Prostate gland (tissue), 2 donors: Measurements from ENCODE around the gene SCN2A. TPM values are rescaled to one million over a fixed set of nuclear protein-coding genes. Genes with fewer than 3 reads are reported as not detected.

Experiments
- DNase-seq: peaks from one replicate; pipeline ENCODE4 v3.0.0-alpha.2; 2019; ENCODE audit warnings: low spot score
- H3K27ac ChIP-seq, 2 donors: fragments of 200-600 bp; sonication (generic); 2 replicates each; pipeline ENCODE4 v1.5.1; 2017 to 2019
- H3K27me3 ChIP-seq: fragments of 200-600 bp; sonication (generic); replicated peaks from 2 replicates; pipeline ENCODE4 v1.5.1; 2019; ENCODE audit not compliant: insufficient read depth
- H3K36me3 ChIP-seq, 2 donors: fragments of 200-600 bp; sonication (generic); 1 replicate in 1 of 2; 2 replicates in 1 of 2; pipeline versions ENCODE4 v1.5.1 to v1.8.1; 2017 to 2019
- H3K4me1 ChIP-seq: fragments of 200-600 bp; sonication (generic); replicated peaks from 2 replicates; pipeline ENCODE4 v1.5.1; 2019
- H3K4me3 ChIP-seq, 2 donors: fragments of 200-600 bp; sonication (generic); 2 replicates each; pipeline ENCODE4 v1.5.1; 2017 to 2019
- H3K9me3 ChIP-seq: fragments of 200-600 bp; sonication (generic); 2 replicates; pipeline ENCODE4 v1.5.1; 2017
- POLR2A ChIP-seq: fragments of 450-650 bp; IDR thresholded peaks from one replicate; pipeline ENCODE4 v1.6.1; 2016; ENCODE audit warnings: antibody characterized with exemption, mild to moderate bottlenecking
- POLR2AphosphoS5 ChIP-seq: sonication (generic); formaldehyde crosslinking; IDR thresholded peaks from one replicate; pipeline ENCODE4 v1.6.1; 2017; ENCODE audit warnings: antibody characterized with exemption
- WGBS: methylation state at CpG from one replicate; pipeline ENCODE4 v1.1.5; 2018; 5-methylcytosine and 5-hydroxymethylcytosine counted together
- intact Hi-C: fragments of 100-400 bp; cut with DNase I; formaldehyde crosslinking; loops from one replicate; pipeline ENCODE4 v1.14.2; 2022
- total RNA-seq, 2 donors: library from RNA; depleted of rRNA; stranded (reverse); fragments of >200 nt; gene quantifications; one replicate each; pipeline ENCODE4 v1.1.0, GENCODE V29; 2016
- TF ChIP-seq, protein P1 (sequence below), 4 experiments: fragments of 200-600 bp in 2 of 4; fragments of 450-650 bp in 2 of 4; sonication (generic) in 2 of 4; IDR thresholded peaks; 1 replicate in 3 of 4; 2 replicates in 1 of 4; pipeline ENCODE4 v1.5.1; 2016 to 2019; ENCODE audit warnings: antibody characterized with exemption in 4 of 4, mild to moderate bottlenecking in 2 of 4, moderate library complexity in 2 of 4

The SCN2A gene
- total RNA-seq, 2 donors from 2014 or later, result 0.87 to 1.4 TPM

DNA sequence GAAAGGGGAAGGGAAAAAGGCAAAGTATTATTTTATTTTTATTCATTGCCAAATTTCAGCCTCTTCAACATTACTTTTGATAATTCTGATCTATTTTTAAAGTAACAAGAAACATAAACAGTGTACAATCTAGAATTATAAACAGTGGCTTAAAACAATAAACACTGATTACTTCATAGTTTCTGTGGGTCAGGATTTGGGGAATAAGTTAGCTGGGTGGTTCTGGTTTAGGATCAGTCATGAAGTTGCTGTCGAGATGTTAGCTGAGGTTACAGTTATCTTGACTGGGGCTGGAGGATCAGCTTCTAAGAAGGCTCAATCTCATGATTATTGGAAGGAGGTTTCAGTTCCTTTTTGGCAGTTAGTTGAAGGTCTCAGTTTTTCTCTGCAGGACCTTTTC, 109.2 kb downstream of the SCN2A start:
- H3K9me3 ChIP-seq, result no peaks in the 10 kb centered on the region
- intact Hi-C loops, result no loop called here
- no peaks in the 10 kb centered on the region for H3K4me1 ChIP-seq
- H3K27ac ChIP-seq, result no peak overlapping the region
- DNase-seq, result no peak
- H3K4me3 ChIP-seq, result no peak overlapping the region
- H3K36me3 ChIP-seq, result no peaks in the 10 kb centered on the region
- TF ChIP-seq POLR2A, result no peak
- TF ChIP-seq, protein P1, sequence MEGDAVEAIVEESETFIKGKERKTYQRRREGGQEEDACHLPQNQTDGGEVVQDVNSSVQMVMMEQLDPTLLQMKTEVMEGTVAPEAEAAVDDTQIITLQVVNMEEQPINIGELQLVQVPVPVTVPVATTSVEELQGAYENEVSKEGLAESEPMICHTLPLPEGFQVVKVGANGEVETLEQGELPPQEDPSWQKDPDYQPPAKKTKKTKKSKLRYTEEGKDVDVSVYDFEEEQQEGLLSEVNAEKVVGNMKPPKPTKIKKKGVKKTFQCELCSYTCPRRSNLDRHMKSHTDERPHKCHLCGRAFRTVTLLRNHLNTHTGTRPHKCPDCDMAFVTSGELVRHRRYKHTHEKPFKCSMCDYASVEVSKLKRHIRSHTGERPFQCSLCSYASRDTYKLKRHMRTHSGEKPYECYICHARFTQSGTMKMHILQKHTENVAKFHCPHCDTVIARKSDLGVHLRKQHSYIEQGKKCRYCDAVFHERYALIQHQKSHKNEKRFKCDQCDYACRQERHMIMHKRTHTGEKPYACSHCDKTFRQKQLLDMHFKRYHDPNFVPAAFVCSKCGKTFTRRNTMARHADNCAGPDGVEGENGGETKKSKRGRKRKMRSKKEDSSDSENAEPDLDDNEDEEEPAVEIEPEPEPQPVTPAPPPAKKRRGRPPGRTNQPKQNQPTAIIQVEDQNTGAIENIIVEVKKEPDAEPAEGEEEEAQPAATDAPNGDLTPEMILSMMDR (IDR thresholded peaks at IDR 0.05), result no peak
- TF ChIP-seq POLR2AphosphoS5, result no peak
- WGBS, result 80% methylated on average over 1 of the region's 1 CpG
- H3K27me3 ChIP-seq, result no peaks in the 10 kb centered on the region

DNA sequence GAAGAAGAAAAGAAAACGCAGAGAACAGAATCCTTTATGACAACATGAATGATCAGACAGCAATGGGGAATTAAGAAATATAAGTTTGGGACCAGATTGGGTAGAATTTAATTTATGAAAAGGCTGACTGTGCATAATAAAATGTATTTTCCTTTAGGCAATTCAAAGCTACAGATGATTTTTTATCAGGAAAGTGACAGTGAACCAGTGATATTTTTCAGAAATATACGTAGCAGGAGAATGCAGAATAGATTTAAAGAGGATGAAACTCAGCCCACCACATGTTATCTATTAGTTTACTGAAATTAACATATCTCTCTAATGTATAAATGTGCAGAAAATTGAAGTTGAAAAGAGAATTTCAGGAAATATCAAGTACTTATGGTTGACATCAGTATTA, 110.0 kb downstream of the SCN2A start:
- H3K4me3 ChIP-seq, result no peak overlapping the region
- no peaks in the 10 kb centered on the region for H3K27me3 ChIP-seq
- intact Hi-C loops, result no loop called here
- DNase-seq, result no peak
- H3K9me3 ChIP-seq, result no peaks in the 10 kb centered on the region
- TF ChIP-seq POLR2A (no peak), POLR2AphosphoS5 (no peak)
- TF ChIP-seq, protein P1 (IDR thresholded peaks at IDR 0.05), result no peak
- H3K27ac ChIP-seq, result no peak overlapping the region
- H3K36me3 ChIP-seq, result no peaks in the 10 kb centered on the region
- no peaks in the 10 kb centered on the region for H3K4me1 ChIP-seq
- 93% methylated on average over 2 of the region's 2 CpGs for WGBS

DNA sequence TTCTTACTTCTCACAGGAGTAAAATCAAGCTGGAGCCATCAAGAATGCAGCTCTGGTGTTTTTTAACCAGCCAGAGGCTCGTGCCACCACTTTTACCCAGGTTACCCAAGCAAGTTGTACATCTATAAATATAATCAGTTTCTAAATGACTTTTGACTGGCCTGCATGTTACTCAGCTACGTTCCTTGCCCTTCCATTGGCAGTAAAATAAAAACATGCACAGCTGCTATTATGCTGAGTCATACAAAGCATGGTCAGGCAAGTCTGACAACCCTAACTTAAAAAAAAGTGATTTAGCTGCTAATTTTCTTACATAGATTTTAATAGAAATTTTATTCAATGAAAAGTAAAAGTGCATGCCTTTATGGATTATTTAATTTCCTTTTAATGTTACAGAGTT, 118.5 kb downstream of the SCN2A start:
- intact Hi-C loops, result no loop called here
- no peak for DNase-seq
- H3K4me3 ChIP-seq, result no peak overlapping the region
- no peaks in the 10 kb centered on the region for H3K36me3 ChIP-seq
- H3K27me3 ChIP-seq, result no peaks in the 10 kb centered on the region
- H3K9me3 ChIP-seq, result no peaks in the 10 kb centered on the region
- H3K27ac ChIP-seq, result no peak overlapping the region
- WGBS, result 21% methylated on average over 2 of the region's 2 CpGs
- TF ChIP-seq, protein P1 (IDR thresholded peaks at IDR 0.05), result no peak
- TF ChIP-seq POLR2AphosphoS5 (no peak), POLR2A (no peak)
- H3K4me1 ChIP-seq, result no peaks in the 10 kb centered on the region

GRCh38 chr2:165361514-165361913, 122.3 kb downstream of the SCN2A start:
- Histone ChIP-seq H3K4me1 (no peaks in the 10 kb centered on the region), H3K27me3 (no peaks in the 10 kb centered on the region), H3K4me3 (no peak overlapping the region), H3K36me3 (no peaks in the 10 kb centered on the region), H3K9me3 (no peaks in the 10 kb centered on the region), H3K27ac (no peak overlapping the region)
- DNase-seq, result no peak
- no peak for TF ChIP-seq POLR2A
- TF ChIP-seq, protein P1 (IDR thresholded peaks at IDR 0.05), result no peak
- no peak for TF ChIP-seq POLR2AphosphoS5
- intact Hi-C loops, result no loop called here
- WGBS, result 63% methylated on average over 4 of the region's 4 CpGs

GRCh38 chr2:165369131-165369897, 130.1 kb downstream of the SCN2A start:
- peak; percentile 50 for DNase-seq
- WGBS, result 50% methylated on average over 11 of the region's 11 CpGs

More at GRCh38 chr2:165369131-165369897, 130.1 kb downstream of the SCN2A start:
- Histone ChIP-seq H3K36me3 (no peaks in the 10 kb centered on the region), H3K4me1 (no peaks in the 10 kb centered on the region), H3K9me3 (no peaks in the 10 kb centered on the region), H3K27ac (no peak overlapping the region), H3K27me3 (no peaks in the 10 kb centered on the region), H3K4me3 (no peak overlapping the region)
- no peak for TF ChIP-seq POLR2AphosphoS5
- TF ChIP-seq POLR2A, result no peak
- TF ChIP-seq, protein P1 (IDR thresholded peaks at IDR 0.05), result no peak
- intact Hi-C loops, result no loop called here
